WERI-Rb-1 (cell line): Measurements from ENCODE around the gene RAVER1.
A peak's percentile ranks its signal among the peaks of the same experiment; 100 is the strongest.

Experiments
- DNase-seq: peaks from one replicate; pipeline ENCODE4 v3.0.0-alpha.2; 2020
- H3K27ac ChIP-seq: fragments of 250-450 bp; sonication (Bioruptor Pico); 2 replicates; pipeline ENCODE4 v1.5.1; 2020; ENCODE audit warnings: mild to moderate bottlenecking, moderate library complexity
- H3K27me3 ChIP-seq: fragments of 250-450 bp; sonication (Bioruptor Pico); 2 replicates; pipeline ENCODE4 v1.5.1; 2021; ENCODE audit warnings: mild to moderate bottlenecking, low read depth, moderate library complexity; ENCODE audit not compliant: insufficient read depth, severe bottlenecking
- H3K36me3 ChIP-seq: fragments of 250-450 bp; sonication (Bioruptor Pico); 2 replicates; pipeline ENCODE4 v1.5.1; 2020; ENCODE audit warnings: mild to moderate bottlenecking, moderate library complexity
- H3K4me3 ChIP-seq: 2 replicates; pipeline ENCODE4 v1.5.1; 2011; ENCODE audit warnings: low read depth, mild to moderate bottlenecking, control low read depth, low read length
- H3K9me3 ChIP-seq: fragments of 250-450 bp; sonication (Bioruptor Pico); 2 replicates; pipeline ENCODE4 v1.5.1; 2021; ENCODE audit warnings: mild to moderate bottlenecking, moderate library complexity; ENCODE audit not compliant: severe bottlenecking
- CTCF ChIP-seq: IDR thresholded peaks from 2 replicates; pipeline ENCODE4 v1.5.1; 2011; ENCODE audit warnings: low read depth, mild to moderate bottlenecking, control low read depth, inconsistent platforms, low read length

RAVER1 gene

GRCh38 chr19:10306327-10306726, 27.0 kb downstream of the RAVER1 start:
- DNase-seq, result no peak
- Histone ChIP-seq H3K36me3 (peaks cover 12% of the 10 kb centered on the region), H3K9me3 (no peaks in the 10 kb centered on the region), H3K4me3 (no peak overlapping the region), H3K27me3 (no peaks in the 10 kb centered on the region), H3K27ac (no peak overlapping the region; the same call in 1 of the 2 replicates)
- TF ChIP-seq CTCF, result no peak

DNA sequence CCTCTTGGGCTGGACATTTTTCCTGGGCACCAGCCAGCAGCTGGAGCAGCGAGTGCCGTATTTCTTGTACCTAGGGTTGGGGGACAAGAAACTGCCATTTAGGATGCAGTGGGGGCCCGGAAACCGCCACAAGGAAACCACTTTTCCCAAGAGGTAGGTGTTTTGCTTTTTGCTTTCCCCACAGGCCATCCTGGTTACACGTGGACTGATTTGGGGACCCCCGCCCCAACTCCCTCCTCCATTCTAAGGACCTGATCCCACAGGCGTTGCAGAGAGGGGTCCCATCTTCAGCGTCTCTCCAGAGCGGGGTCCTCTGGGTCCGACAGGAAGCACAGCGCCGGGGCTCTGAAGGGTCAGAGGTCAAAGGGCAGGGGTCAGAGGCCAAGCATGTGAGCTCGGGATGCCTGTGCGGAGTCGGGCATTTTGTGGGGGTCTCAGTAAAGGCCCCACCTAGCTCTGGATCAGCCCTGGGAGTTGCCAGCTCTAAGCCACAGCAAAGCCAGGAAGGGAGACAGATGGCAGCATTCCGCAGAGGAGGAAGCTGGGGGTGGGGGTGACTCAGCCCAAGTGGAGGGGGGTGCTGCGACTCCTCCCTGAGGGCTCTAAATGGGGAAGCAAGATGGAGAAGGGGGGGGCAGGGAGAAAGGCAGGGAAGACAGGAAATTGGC, 28.1 kb downstream of the RAVER1 start:
- peak; percentile 88 for DNase-seq
- no peak overlapping the region for H3K4me3 ChIP-seq
- no peaks in the 10 kb centered on the region for H3K27me3 ChIP-seq
- TF ChIP-seq CTCF, result no peak
- no peaks in the 10 kb centered on the region for H3K9me3 ChIP-seq
- H3K36me3 ChIP-seq, result peaks cover 12% of the 10 kb centered on the region
- peak overlapping the region; percentile 76 for H3K27ac ChIP-seq

- 0 out of 2 replicates have a peak, but pooled peaks have one; percentile 5 for TF ChIP-seq CTCF
- peak overlapping the region; percentile 76 for H3K27ac ChIP-seq
- H3K4me3 ChIP-seq, result no peak overlapping the region
- DNase-seq, result peak; percentile 79
- H3K36me3 ChIP-seq, result peaks cover 18% of the 10 kb centered on the region
- no peaks in the 10 kb centered on the region for H3K27me3 ChIP-seq
- no peaks in the 10 kb centered on the region for H3K9me3 ChIP-seq
These were observed 33.5 kb downstream of the RAVER1 start for GRCh38 chr19:10299545-10300458.

DNA sequence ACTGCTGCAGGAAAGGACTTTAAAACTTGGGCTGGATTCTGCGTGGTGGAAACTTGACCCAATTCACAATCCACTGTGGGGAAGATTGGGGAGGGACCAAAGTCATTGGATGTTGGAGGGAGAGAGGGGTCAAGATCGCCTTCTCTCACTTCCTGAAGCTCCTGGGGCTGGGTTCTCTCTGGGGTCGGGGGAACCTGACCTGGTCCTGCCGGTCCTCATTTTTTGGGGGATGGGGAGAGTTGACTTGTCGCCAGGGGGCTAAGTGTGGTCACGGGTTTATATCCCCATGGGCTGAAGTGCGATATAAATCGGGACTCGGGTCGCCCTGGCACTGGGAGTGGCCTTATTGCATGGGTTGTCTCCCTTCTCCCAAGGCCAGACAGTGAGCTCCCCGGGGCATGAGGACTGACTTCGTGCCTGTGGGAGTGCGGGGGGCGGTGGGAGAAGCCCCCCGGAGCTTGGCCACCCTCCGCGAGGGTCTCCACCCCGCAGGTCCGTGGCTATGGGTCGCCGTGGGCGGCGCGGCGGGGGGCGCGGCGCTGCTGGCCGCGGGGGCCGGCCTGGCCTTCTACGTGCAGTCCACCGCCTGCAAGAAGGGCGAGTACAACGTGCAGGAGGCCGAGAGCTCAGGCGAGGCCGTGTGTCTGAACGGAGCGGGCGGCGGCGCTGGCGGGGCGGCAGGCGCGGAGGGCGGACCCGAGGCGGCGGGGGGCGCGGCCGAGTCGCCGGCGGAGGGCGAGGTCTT, 37.3 kb downstream of the RAVER1 start:
- Histone ChIP-seq H3K36me3 (peaks cover 25% of the 10 kb centered on the region), H3K4me3 (no peak overlapping the region), H3K27me3 (peaks cover 1% of the 10 kb centered on the region), H3K27ac (no peak overlapping the region), H3K9me3 (no peaks in the 10 kb centered on the region)
- no peak for DNase-seq
- no peak for TF ChIP-seq CTCF

GRCh38 chr19:10295305-10295846, 38.0 kb downstream of the RAVER1 start:
- TF ChIP-seq CTCF, result no peak
- Histone ChIP-seq H3K27ac (no peak overlapping the region), H3K36me3 (peaks cover 25% of the 10 kb centered on the region), H3K4me3 (no peak overlapping the region), H3K9me3 (no peaks in the 10 kb centered on the region), H3K27me3 (peaks cover 8% of the 10 kb centered on the region)
- no peak for DNase-seq
